Measurements from ENCODE around the gene KLHL8.

The KLHL8 gene

GRCh38 chr4:87193958-87194675 lies 26.3 kb downstream of the KLHL8 start:
- DNase-seq (ENCODE audit: low spot score), result no peak
- no peak for TF ChIP-seq CTCF (IDR thresholded peaks at IDR 0.05; ENCODE audit: extremely low read depth, insufficient read depth, missing control alignments)
- in situ Hi-C loops (cut with MboI; ENCODE audit: low pct_unique_long_range_greater_than_20kb, low sequenced_read_pairs, unreplicated experiment), result no loop called here

- no peak for TF ChIP-seq CTCF (IDR thresholded peaks at IDR 0.05; ENCODE audit: extremely low read depth, insufficient read depth, missing control alignments)
- DNase-seq (ENCODE audit: low spot score), result no peak
- in situ Hi-C loops (cut with MboI; ENCODE audit: low pct_unique_long_range_greater_than_20kb, low sequenced_read_pairs, unreplicated experiment), result no loop called here
Observed at GRCh38 chr4:87192145-87192919, 28.1 kb downstream of the KLHL8 start.

GRCh38 chr4:87188932-87189331 lies 31.5 kb downstream of the KLHL8 start:
- no peak for DNase-seq (ENCODE audit: low spot score)
- in situ Hi-C loops (cut with MboI; ENCODE audit: low pct_unique_long_range_greater_than_20kb, low sequenced_read_pairs, unreplicated experiment), result no loop called here

GRCh38 chr4:87188048-87188447 lies 32.4 kb downstream of the KLHL8 start:
- no peak for DNase-seq (ENCODE audit: low spot score)
- in situ Hi-C loops (cut with MboI; ENCODE audit: low pct_unique_long_range_greater_than_20kb, low sequenced_read_pairs, unreplicated experiment), result no loop called here
- TF ChIP-seq CTCF (IDR thresholded peaks at IDR 0.05; ENCODE audit: extremely low read depth, insufficient read depth, missing control alignments), result no peak

More at GRCh38 chr4:87188932-87189331, 31.5 kb downstream of the KLHL8 start:
- TF ChIP-seq CTCF (IDR thresholded peaks at IDR 0.05; ENCODE audit: extremely low read depth, insufficient read depth, missing control alignments), result no peak

- no peak for DNase-seq (ENCODE audit: low spot score)
- no peak for TF ChIP-seq CTCF (IDR thresholded peaks at IDR 0.05; ENCODE audit: extremely low read depth, insufficient read depth, missing control alignments)
- in situ Hi-C loops (cut with MboI; ENCODE audit: low pct_unique_long_range_greater_than_20kb, low sequenced_read_pairs, unreplicated experiment), result no loop called here
Observed at GRCh38 chr4:87185146-87185870, 35.1 kb downstream of the KLHL8 start.

GRCh38 chr4:87180767-87181166 lies 39.7 kb downstream of the KLHL8 start:
- in situ Hi-C loops (cut with MboI; ENCODE audit: low pct_unique_long_range_greater_than_20kb, low sequenced_read_pairs, unreplicated experiment), result no loop called here
- no peak for DNase-seq (ENCODE audit: low spot score)
- no peak for TF ChIP-seq CTCF (IDR thresholded peaks at IDR 0.05; ENCODE audit: extremely low read depth, insufficient read depth, missing control alignments)
